H9 (cell line): ENCODE data around the gene RPL5. TPM values are rescaled to one million over a fixed set of nuclear protein-coding genes. Genes with fewer than 3 reads are reported as not detected.

Experiments
- DNase-seq: peaks from one replicate; pipeline ENCODE4 v3.0.0-alpha.2; 2017
- H2AFZ ChIP-seq: one replicate; pipeline ENCODE4 v1.6.1; 2013; ENCODE audit warnings: mild to moderate bottlenecking, low read length, control low read depth, moderate library complexity
- H2AK5ac ChIP-seq: 2 replicates; pipeline ENCODE4 v1.6.1; 2013; ENCODE audit warnings: low read length, control low read depth, mixed read lengths; ENCODE audit not compliant: insufficient read length
- H2BK120ac ChIP-seq: one replicate; pipeline ENCODE4 v1.6.1; 2013; ENCODE audit warnings: low read depth, mild to moderate bottlenecking, low read length, control low read depth, inconsistent platforms; ENCODE audit not compliant: poor library complexity, severe bottlenecking
- H2BK12ac ChIP-seq: 2 replicates; pipeline ENCODE4 v1.6.1; 2013; ENCODE audit warnings: low read length, control low read depth, mixed read lengths, low read depth; ENCODE audit not compliant: insufficient read length
- H2BK15ac ChIP-seq: 2 replicates; pipeline ENCODE4 v1.6.1; 2013; ENCODE audit warnings: low read depth, low read length, control low read depth
- H2BK20ac ChIP-seq: one replicate; pipeline ENCODE4 v1.6.1; 2013; ENCODE audit warnings: low read depth, mild to moderate bottlenecking, low read length, control low read depth, inconsistent platforms; ENCODE audit not compliant: poor library complexity, severe bottlenecking
- H2BK5ac ChIP-seq: 2 replicates; pipeline ENCODE4 v1.6.1; 2013; ENCODE audit warnings: low read length, control low read depth, mixed read lengths; ENCODE audit not compliant: insufficient read length
- H3K14ac ChIP-seq: 2 replicates; pipeline ENCODE4 v1.6.1; 2013; ENCODE audit warnings: low read length, control low read depth; ENCODE audit not compliant: insufficient read depth
- H3K18ac ChIP-seq: 2 replicates; pipeline ENCODE4 v1.6.1; 2013; ENCODE audit warnings: low read depth, mild to moderate bottlenecking, mixed read lengths, low read length, control low read depth; ENCODE audit not compliant: insufficient read length
- H3K23ac ChIP-seq: 2 replicates; pipeline ENCODE4 v1.6.1; 2013; ENCODE audit warnings: low read length, control low read depth, mixed read lengths, low read depth; ENCODE audit not compliant: insufficient read length
- H3K23me2 ChIP-seq: 2 replicates; pipeline ENCODE4 v1.6.1; 2013; ENCODE audit warnings: low read depth, mild to moderate bottlenecking, mixed read lengths, low read length, control low read depth; ENCODE audit not compliant: insufficient read length, poor library complexity, severe bottlenecking
- H3K27ac ChIP-seq: 2 replicates; pipeline ENCODE4 v1.5.1; 2013; ENCODE audit warnings: low read length, control low read depth, mixed read lengths, low read depth; ENCODE audit not compliant: insufficient read length
- H3K27me3 ChIP-seq: 2 replicates; pipeline ENCODE4 v1.6.1; 2013; ENCODE audit warnings: low read length, control low read depth, inconsistent platforms; ENCODE audit not compliant: insufficient read depth
- H3K4ac ChIP-seq: 2 replicates; pipeline ENCODE4 v1.6.1; 2013; ENCODE audit warnings: low read depth, mild to moderate bottlenecking, control low read depth, inconsistent platforms, low read length, moderate library complexity
- H3K4me1 ChIP-seq: 2 replicates; pipeline ENCODE4 v1.6.1; 2013; ENCODE audit warnings: low read length, control low read depth, inconsistent platforms; ENCODE audit not compliant: insufficient read depth
- H3K4me2 ChIP-seq: 2 replicates; pipeline ENCODE4 v1.6.1; 2013; ENCODE audit warnings: low read length, control low read depth, mixed read lengths; ENCODE audit not compliant: insufficient read length, insufficient read depth
- H3K56ac ChIP-seq: 2 replicates; pipeline ENCODE4 v1.6.1; 2013; ENCODE audit warnings: low read depth, mild to moderate bottlenecking, mixed read lengths, low read length, control low read depth; ENCODE audit not compliant: insufficient read length
- H3K79me1 ChIP-seq: 2 replicates; pipeline ENCODE4 v1.6.1; 2013; ENCODE audit warnings: low read depth, mild to moderate bottlenecking, moderate library complexity, low read length, control low read depth, inconsistent platforms; ENCODE audit not compliant: insufficient read depth, poor library complexity, severe bottlenecking
- H3K79me2 ChIP-seq: 2 replicates; pipeline ENCODE4 v1.6.1; 2013; ENCODE audit warnings: low read length, control low read depth, inconsistent platforms; ENCODE audit not compliant: insufficient read depth
- H3K9ac ChIP-seq: 2 replicates; pipeline ENCODE4 v1.6.1; 2013; ENCODE audit warnings: low read length, control low read depth, mixed read lengths; ENCODE audit not compliant: insufficient read length; ENCODE audit errors: extremely low read depth
- H3K9me3 ChIP-seq: one replicate; pipeline ENCODE4 v1.6.1; 2013; ENCODE audit warnings: low read depth, low read length, inconsistent platforms; ENCODE audit not compliant: control insufficient read depth
- H3T11ph ChIP-seq: one replicate; pipeline ENCODE4 v1.6.1; 2013; ENCODE audit warnings: mild to moderate bottlenecking, low read length, control low read depth, inconsistent platforms
- H4K20me1 ChIP-seq: one replicate; pipeline ENCODE4 v1.6.1; 2013; ENCODE audit not compliant: control insufficient read depth, insufficient read length, insufficient read depth
- H4K5ac ChIP-seq: 2 replicates; pipeline ENCODE4 v1.6.1; 2013; ENCODE audit warnings: low read depth, mild to moderate bottlenecking, mixed read lengths, low read length, control low read depth; ENCODE audit not compliant: insufficient read length
- H4K8ac ChIP-seq: replicated peaks from 2 replicates; pipeline ENCODE4 v1.6.1; 2013; ENCODE audit warnings: low read length, control low read depth, mixed read lengths, low read depth; ENCODE audit not compliant: insufficient read length
- H4K91ac ChIP-seq: 2 replicates; pipeline ENCODE4 v1.6.1; 2013; ENCODE audit warnings: low read depth, mild to moderate bottlenecking, moderate library complexity, mixed read lengths, low read length, control low read depth; ENCODE audit not compliant: insufficient read length
- H3K27ac Mint-ChIP-seq, 3 experiments: 2 replicates in 2 of 3; 3 replicates in 1 of 3; pipeline ENCODE4 v1.8.0; 2020 to 2021; ENCODE audit warnings: mixed read lengths in 3 of 3, mild to moderate bottlenecking in 1 of 3, moderate library complexity in 1 of 3
- H3K27me3 Mint-ChIP-seq: 2 replicates; pipeline ENCODE4 v1.8.0; 2021; ENCODE audit warnings: low read depth, mild to moderate bottlenecking, moderate library complexity, mixed read lengths
- H3K36me3 Mint-ChIP-seq, 3 experiments: 2 replicates in 2 of 3; 3 replicates in 1 of 3; pipeline ENCODE4 v1.8.0; 2020 to 2021; ENCODE audit warnings: low read depth in 3 of 3, mixed read lengths in 3 of 3; ENCODE audit not compliant: insufficient read depth in 1 of 3
- H3K4me1 Mint-ChIP-seq, 2 experiments: 2 replicates each; pipeline ENCODE4 v1.8.0; 2020; ENCODE audit warnings: mixed read lengths in 2 of 2
- H3K4me3 Mint-ChIP-seq, 2 experiments: 2 replicates in 1 of 2; 3 replicates in 1 of 2; pipeline ENCODE4 v1.8.0; 2020 to 2021; ENCODE audit warnings: mild to moderate bottlenecking in 2 of 2, mixed read lengths in 2 of 2, moderate library complexity in 1 of 2
- H3K9me3 Mint-ChIP-seq, 2 experiments: 2 replicates in 1 of 2; 3 replicates in 1 of 2; pipeline ENCODE4 v1.8.0; 2020; ENCODE audit warnings: mild to moderate bottlenecking in 2 of 2, mixed read lengths in 2 of 2, moderate library complexity in 1 of 2
- WGBS: extraction: QIAGEN DNeasy Blood & Tissue Kit; methylation state at CpG from one replicate; pipeline ENCODE4 v1.1.7; 2013; ENCODE audit warnings: missing lambda C conversion rate, low lambda C conversion rate, mixed read lengths; ENCODE audit not compliant: insufficient read length; ENCODE audit errors: extremely low coverage; 5-methylcytosine and 5-hydroxymethylcytosine counted together
- total RNA-seq: library from RNA; stranded (reverse); gene quantifications from 2 replicates; pipeline ENCODE4 v1.2.1, GENCODE V29; 2021
- TF ChIP-seq, protein P1 (sequence below): fragments of 200-600 bp; sonication (generic); conservative IDR thresholded peaks from 3 replicates; pipeline ENCODE4 v1.8.0; 2021; ENCODE audit warnings: antibody characterized with exemption, mild to moderate bottlenecking

RPL5 gene
- total RNA-seq, 1 experiment from 2014 or later, result 1,608 TPM

DNA sequence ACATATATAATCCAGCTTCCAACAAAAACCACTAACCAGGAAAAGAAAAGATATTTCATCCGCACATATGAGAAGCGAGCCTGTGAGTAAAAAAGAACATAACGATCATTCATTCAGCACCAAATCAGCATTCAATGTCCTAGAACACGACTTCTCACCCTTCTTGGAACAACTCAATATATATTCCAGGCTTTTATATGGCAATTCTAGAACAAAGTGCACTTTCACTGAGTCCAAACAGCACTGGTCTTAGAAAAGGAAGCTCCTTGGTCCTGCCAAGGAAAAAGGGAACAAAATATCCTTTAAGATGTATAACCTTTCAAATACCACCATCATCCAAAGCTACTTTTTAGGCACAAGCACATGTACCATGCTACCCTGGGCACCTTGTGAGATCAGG, 44.5 kb downstream of the RPL5 start:
- Histone ChIP-seq H3K56ac (no peak overlapping the region), H2BK20ac (no peak overlapping the region), H2BK120ac (no peak overlapping the region), H3K9ac (no peak overlapping the region), H3T11ph (no peak overlapping the region), H3K23me2 (no peaks in the 10 kb centered on the region), H4K91ac (no peak overlapping the region), H3K79me1 (no peaks in the 10 kb centered on the region), H3K4me2 (no peak overlapping the region), H3K23ac (no peak overlapping the region), H4K8ac (no peak overlapping the region), H2AFZ (no peak overlapping the region), H2BK5ac (no peak overlapping the region), H3K4ac (no peak overlapping the region), H3K79me2 (no peaks in the 10 kb centered on the region), H2AK5ac (no peak overlapping the region), H4K20me1 (no peaks in the 10 kb centered on the region), H3K27me3 (no peaks in the 10 kb centered on the region), H2BK15ac (no peak overlapping the region), H3K18ac (no peak overlapping the region), H3K9me3 (no peaks in the 10 kb centered on the region), H3K4me1 (no peaks in the 10 kb centered on the region), H3K27ac (no peak overlapping the region), H2BK12ac (no peak overlapping the region), H4K5ac (no peak overlapping the region), H3K14ac (no peak overlapping the region)
- Mint-ChIP-seq H3K4me3 (no peak overlapping the region), H3K9me3 (peaks cover 8 to 9% of the 10 kb centered on the region in 2 experiments), H3K36me3 (peaks cover 3 to 6% (median 3%) of the 10 kb centered on the region in 3 experiments; a peak in 6 of 7 replicates), H3K27me3 (no peaks in the 10 kb centered on the region), H3K4me1 (peaks cover 11 to 12% of the 10 kb centered on the region in 2 experiments), H3K27ac (no peak overlapping the region)
- WGBS, result no CpG with 5 or more reads among the region's 4 CpGs
- no peak for DNase-seq
- TF ChIP-seq, protein P1, sequence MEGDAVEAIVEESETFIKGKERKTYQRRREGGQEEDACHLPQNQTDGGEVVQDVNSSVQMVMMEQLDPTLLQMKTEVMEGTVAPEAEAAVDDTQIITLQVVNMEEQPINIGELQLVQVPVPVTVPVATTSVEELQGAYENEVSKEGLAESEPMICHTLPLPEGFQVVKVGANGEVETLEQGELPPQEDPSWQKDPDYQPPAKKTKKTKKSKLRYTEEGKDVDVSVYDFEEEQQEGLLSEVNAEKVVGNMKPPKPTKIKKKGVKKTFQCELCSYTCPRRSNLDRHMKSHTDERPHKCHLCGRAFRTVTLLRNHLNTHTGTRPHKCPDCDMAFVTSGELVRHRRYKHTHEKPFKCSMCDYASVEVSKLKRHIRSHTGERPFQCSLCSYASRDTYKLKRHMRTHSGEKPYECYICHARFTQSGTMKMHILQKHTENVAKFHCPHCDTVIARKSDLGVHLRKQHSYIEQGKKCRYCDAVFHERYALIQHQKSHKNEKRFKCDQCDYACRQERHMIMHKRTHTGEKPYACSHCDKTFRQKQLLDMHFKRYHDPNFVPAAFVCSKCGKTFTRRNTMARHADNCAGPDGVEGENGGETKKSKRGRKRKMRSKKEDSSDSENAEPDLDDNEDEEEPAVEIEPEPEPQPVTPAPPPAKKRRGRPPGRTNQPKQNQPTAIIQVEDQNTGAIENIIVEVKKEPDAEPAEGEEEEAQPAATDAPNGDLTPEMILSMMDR, result no peak
